Measurements from ENCODE around the gene CYP27A1.

DNA sequence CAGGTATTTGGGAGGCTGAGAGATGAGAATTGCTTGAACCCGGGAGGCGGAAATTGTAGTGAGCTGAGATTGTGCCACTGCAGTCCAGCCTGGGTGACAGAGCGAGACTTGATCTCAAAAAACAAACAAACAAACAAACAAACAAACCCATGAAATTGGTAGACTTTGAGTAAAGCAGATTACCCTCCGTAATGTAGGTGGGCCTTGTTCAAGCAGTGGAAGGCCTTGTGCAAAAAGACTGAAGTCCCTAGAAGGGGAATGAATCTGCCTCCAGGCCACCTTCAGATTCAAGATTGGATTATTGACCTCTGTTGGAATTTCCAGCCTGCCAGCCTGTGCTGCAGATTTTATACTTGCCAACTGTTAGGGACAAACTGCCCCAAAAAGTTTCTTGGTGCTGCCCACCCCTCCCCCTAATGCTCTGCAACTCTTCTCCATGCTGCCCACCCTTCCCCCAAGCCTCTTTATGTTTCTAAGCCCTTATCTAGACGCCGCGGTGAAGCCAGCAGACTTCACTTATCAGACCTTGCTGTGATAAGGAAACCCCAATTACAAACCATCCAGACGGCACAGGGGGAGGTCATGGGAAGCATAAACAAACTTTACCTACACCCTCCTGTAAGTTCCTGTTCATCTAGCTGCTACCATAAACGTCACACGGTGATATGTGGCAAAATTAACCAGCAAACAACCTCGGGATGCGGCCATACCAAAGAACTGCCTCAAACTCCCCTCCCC, 17.0 kb downstream of the CYP27A1 start:
- TF ChIP-seq, protein P1, sequence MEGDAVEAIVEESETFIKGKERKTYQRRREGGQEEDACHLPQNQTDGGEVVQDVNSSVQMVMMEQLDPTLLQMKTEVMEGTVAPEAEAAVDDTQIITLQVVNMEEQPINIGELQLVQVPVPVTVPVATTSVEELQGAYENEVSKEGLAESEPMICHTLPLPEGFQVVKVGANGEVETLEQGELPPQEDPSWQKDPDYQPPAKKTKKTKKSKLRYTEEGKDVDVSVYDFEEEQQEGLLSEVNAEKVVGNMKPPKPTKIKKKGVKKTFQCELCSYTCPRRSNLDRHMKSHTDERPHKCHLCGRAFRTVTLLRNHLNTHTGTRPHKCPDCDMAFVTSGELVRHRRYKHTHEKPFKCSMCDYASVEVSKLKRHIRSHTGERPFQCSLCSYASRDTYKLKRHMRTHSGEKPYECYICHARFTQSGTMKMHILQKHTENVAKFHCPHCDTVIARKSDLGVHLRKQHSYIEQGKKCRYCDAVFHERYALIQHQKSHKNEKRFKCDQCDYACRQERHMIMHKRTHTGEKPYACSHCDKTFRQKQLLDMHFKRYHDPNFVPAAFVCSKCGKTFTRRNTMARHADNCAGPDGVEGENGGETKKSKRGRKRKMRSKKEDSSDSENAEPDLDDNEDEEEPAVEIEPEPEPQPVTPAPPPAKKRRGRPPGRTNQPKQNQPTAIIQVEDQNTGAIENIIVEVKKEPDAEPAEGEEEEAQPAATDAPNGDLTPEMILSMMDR (IDR thresholded peaks at IDR 0.05; ENCODE audit: low read depth, low read length): no peak
- TF ChIP-seq POLR2A (IDR thresholded peaks at IDR 0.05; ENCODE audit: extremely low read depth, insufficient read length): no peak

Measured in NB4 (cell line).